GM18873 (cell line): ENCODE measurements around the gene DMBT1.

Source experiments
- ATAC-seq: cut with Tn5 transposase; IDR thresholded peaks from one replicate; pipeline ENCODE4 v1.9.1; 2021; ENCODE audit warnings: mild to moderate bottlenecking, moderate library complexity, moderate number of reproducible peaks; ENCODE audit not compliant: unreplicated experiment, low FRiP score

DMBT1 gene

DNA sequence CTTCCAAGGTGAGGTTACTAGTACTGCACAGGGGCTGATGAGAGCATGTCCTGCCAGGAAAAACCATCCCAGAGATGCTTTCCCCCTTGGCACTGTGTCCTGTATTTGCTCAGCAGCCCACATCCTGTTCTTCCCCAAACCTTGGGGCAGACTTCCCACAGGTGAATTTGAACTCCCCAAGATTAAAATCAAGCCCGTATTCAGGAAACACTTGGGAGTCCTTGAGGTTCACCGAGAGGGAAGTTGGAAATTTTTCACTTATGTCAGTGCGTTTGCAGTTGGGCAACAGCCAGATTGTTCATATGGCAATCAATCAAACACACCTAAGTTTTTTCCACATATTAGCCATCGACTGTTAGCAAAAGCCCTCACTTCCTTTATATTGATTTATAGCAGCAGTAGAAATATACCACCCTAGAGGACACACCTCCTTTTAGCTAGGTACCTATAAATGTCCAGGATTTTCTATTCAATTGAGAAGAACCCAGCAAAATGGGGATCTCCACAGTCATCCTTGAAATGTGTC, at the start of gene DMBT1:
Gene DMBT1 (plus strand): TSS at position 476 of the 526 bp plus-strand sequence. CDS start 17 bp downstream, at position 493.
- no peak for ATAC-seq

DNA sequence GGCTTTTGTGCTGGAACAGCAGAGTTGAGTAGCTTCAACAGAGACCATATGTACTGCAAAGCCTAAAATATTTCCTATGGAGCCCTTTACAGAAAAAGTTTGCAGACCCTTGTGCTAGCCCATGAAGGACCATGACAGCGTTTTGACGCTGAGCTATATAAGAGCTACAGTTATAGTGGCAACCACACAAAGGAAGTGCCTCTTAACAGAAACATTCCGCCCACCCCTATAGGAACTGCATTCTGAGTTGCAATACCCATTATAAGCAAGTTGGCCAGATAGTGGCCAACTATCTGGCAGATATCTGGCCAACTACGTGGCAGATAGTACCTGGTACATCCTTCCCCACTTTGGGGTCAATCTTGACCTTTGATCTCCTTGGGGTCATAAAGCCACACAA, 47.5 kb upstream of the DMBT1 start:
- ATAC-seq: no peak

DNA sequence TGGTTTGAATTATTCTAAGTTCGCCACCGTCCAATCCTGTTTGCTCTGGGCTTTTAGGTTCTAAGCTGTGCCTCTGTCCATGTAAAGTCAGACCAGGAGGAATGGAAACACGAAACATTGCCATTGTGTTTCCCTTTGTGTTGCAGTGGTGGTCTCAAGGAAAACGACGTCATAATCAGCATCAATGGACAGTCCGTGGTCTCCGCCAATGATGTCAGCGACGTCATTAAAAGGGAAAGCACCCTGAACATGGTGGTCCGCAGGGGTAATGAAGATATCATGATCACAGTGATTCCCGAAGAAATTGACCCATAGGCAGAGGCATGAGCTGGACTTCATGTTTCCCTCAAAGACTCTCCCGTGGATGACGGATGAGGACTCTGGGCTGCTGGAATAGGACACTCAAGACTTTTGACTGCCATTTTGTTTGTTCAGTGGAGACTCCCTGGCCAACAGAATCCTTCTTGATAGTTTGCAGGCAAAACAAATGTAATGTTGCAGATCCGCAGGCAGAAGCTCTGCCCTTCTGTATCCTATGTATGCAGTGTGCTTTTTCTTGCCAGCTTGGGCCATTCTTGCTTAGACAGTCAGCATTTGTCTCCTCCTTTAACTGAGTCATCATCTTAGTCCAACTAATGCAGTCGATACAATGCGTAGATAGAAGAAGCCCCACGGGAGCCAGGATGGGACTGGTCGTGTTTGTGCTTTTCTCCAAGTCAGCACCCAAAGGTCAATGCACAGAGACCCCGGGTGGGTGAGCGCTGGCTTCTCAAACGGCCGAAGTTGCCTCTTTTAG, 46.3 kb upstream of the DMBT1 start:
- ATAC-seq: no peak

DNA sequence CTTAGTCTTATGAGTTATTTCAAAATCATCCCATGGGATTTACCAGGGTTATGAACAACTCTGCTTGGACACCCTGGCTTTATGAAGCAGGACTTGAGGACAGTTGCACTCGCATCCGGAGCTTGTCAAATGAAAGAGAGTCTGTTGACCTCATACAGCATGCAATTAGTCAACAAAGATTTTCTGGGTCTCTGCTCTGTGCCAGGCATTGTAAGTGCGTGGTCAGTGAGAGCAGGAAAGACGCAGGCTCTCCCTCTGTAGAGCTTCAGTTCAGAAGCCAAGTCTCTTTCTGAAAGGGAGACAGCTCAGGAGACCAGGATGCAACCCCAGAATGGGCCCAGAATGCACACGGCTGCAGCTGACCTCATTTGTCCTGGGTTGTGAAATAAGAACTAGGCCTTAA, 45.5 kb upstream of the DMBT1 start:
- ATAC-seq: no peak

DNA sequence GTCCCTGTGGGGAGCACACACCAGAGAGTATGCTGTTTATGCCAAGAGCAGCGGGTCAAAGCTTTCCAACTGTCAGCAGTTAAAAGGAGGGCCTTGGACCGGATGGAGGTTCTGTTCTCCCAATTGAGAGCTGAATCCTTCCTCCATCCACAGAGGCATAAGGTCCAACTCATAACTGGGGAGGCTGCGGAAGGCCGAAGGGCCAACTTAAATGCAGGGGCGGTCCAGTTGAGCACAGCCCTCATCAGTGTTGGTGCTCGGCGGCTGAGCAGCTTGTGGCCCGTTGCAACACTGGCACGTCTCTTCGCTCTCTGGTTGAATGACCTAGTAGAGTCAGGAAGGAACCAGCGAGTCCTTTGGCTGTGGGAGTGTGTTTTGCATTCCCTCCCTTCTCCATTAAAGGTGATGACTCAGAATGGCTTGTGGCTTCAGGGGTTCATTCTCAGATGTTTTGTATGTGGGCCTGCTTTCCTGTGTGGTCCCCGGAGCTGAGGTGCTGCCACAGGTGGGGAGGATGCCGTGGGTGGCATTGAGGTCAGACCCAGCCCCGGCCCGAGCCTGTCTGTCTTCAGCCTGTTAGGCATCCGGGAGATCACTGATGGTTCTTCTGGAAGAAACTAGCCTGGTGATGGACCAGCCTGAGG, 44.8 kb upstream of the DMBT1 start:
- no peak for ATAC-seq

DNA sequence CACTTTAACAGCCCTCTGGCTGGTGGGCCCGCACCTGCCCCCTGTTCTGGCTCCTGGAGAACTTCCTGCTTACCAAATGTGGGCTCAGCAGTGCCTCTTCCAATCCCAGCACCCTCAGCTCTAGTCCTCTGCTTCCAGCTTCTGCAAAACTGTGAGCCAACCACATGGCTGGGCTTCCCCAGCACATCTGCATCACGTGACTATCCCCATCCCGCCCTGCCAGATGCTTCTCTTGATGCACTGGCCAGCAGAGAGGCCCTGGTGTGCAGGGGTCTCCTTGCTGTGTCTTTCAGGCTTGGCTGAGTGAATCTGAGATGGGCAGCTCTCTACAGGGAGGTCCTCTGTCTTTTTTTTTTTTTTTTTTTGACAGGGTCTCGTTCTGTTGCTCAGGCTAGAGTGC, 43.8 kb upstream of the DMBT1 start:
- ATAC-seq: no peak

DNA sequence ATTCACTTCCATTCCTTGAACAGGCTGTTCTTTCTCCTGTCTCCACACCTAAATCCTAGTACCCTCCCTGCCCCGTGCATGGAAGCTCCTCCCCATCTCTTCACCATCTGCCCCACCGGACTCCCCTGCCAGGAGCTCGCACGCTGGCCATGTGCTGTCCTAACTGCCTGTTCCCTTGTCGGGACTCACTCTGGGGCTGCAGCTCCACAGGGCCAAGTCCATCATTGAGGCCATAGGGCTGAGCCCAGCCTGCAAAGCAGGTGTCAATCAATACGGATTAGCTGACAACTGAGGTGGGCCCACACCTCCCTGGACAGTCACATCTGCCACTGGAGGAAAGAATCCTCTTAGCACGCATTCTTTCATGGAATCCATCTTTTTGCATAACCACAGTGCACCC, 41.4 kb upstream of the DMBT1 start:
- ATAC-seq: no peak

DNA sequence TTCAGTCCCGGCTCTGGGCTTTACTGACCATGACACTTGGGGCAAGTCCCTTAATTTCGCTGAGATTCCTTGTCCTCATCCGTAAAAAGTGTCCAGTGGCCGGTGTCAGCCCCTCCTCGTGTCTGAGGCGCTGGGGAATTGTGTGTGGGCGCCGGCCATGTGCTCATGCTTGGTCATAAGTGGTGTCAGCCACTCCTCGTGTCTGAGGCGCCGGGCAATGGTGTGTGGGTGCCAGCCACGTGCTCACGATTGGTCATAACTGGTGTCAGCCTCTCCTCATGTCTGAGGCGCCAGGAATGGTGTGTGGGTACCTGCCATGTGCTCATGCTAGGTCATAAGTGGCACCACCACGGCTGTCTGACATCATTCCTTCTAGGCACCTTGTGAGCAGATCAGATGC, 40.7 kb upstream of the DMBT1 start:
- no peak for ATAC-seq

DNA sequence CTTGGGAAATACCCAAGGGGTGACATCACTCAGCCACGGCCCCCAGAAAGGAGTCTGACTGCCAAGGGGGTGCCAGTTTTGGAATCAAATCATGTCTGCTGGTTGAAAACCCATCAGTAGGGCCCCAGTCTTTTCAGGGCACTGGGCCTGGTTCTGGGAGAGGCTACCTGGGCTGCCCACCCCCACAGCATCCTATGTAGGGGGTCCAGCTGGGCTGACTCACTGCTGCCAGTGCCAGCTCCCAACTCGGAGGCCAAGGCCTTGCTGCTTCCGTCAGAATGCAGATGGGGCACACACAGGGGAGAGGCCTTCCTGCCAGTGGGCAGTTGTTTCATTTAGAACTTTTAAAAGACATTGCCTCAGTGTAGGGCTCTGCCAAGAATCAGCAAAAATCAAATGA, 39.5 kb upstream of the DMBT1 start:
- ATAC-seq: no peak

DNA sequence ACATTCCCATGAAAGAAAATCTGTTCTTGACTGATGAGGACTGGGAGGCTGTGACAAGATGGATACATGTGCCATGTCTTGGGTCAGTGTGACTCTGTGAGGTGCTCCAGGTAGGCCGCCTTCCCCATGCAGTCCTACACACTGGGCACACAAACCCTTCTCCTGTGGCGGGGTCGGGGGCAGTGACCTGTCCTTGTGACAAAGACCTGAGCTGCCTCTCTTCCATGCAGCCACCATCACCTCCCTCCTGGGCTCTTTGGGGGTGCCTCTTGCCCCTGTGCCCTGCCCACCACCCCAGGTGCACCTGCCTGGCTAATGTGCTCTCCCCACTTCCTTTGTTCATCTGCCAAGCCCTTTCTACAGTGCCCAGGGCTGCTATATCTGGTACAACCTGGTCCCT, 35.7 kb upstream of the DMBT1 start:
- ATAC-seq: no peak

DNA sequence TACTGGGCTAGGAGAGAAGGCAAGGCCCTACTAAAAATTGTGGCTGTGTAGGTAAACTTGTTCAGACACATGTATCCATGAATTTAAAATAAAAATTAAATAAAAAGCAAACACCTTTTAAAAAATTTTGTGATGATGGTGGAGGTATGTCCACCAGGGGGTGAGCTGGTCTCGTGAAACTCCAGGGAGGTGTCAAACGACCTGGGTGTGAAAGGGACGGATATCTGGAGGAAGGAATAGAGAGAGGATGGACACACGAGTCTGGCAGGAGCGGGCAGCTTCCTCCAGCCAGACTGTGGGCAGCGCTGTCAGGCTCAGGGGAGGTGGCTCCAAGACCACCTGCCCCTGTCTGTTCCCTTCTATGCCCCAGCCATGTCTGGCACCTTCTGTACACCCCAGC, 34.8 kb upstream of the DMBT1 start:
- no peak for ATAC-seq

DNA sequence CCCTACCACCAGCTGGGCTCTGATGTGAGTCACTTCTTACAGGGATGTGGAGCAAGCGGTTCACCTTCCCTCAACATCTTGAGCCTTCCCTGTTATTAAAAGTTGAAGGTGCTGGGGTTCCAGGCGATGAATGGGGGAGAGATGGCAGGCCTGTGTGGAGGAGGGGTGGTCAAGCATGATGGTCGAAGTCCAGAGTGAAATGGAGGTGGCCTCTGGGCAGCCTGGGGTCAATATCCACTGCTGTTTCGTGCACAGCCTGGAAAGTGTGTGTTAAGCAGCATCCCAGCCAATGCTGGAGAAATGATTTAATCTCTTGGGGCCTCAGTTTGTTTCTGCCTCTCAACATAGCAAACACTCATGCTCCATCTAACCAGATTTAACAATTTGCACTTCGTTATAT, 33.7 kb upstream of the DMBT1 start:
- ATAC-seq: no peak

DNA sequence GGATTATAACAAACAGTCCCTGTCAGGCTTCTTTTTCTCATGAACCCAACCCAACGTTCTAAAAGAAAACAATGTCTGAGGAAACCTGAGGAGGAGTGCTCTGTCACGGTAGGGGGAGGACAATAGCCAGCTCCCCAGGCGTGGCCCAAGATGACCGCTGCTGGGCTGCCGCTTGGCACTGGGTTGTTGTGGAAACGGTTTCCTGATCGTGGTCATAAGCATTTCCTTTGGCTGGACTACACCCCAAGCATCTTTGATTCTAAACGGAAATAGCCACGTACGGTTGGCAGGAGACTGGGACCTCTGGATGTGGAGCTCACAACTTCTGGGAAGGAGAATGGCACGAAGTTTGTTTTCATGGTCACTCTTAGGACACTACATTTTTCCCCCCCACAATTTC, 30.4 kb upstream of the DMBT1 start:
- ATAC-seq: no peak

DNA sequence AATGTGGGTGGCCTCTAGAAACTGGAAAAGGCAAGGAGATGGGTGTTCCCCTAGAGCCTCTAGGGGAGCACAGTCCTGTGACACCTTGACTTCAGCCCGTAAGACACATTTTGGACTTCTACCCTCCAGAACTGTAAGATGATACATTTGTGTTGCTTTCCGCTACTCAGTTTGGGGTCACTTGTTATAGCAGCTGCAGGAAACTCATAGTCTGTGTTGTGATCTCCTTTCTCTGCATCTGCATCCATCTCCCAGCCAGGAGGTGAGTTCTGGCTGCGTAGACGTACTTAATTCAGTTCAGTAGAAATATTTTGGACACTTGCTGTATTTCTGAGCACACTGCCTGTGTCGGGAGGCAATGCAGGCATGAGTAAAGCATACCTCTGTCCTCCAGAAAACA, 29.3 kb upstream of the DMBT1 start:
- ATAC-seq: no peak

DNA sequence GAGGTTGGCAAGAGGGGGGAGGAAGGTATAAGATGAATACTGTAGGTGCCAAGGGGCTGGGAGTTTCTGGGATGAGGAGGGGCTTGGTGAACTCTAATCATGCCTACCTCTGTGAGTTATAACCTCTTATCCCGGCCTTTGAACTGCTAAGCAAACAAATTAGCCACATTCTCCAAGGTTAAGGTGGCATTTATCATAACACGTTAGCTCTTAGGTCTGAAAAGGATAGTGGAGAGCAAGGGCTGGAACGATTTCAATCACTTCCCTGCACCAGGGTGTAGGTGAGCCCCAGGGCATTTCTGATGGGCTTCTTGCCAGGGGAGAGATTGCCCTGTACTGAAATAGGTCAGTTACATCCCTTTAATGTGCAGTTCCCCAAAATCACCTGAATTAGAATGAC, 28.6 kb upstream of the DMBT1 start:
- ATAC-seq: no peak

DNA sequence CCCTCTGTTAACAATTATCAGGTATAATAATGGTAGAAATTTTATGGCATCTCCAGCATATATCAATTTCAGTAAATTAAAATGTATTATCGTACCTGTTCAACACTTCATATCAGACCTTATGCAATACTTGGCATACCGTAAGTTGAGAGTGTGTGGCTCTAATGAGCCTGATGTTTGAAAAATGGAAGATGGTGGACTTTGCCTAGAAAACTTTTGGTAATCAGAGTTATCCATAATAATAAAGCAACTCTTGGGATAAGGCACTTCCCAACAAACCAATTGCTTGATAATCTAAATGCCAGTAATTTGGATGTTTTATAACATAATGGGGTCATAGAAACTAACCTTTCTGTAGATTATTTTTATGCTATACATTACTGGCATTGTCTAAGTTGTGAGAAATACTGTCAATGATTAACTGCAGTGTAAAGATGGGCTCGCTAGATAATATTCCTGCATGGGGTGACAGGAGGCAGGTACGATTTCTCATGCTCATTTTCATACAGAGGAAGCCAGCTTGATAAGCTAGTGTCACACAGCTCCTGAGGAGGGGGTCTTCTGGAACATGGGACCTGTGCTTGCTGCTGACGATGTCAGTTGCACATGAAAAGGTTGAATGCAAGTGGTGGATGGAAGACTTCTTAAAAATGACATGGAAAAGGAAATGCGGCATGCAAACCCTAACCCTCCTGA, 27.8 kb upstream of the DMBT1 start:
- no peak for ATAC-seq

DNA sequence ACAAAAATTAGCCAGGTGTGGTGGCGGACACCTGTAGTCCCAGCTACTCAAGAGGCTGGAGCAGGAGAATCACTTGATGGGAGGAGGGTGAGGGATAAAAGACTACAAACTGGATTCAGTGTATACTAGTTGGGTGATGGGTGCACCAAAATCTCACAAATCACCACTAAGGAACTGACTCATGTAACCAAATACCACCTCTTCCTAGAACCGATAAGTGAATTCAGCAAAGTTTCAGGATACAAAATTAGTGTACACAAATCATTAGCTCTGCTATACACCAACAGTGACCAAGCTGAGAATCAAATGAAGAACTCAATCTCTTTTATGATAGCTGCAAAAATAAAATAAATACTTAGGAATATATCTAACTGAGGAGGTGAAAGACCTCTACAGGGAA, 23.0 kb upstream of the DMBT1 start:
- no peak for ATAC-seq

DNA sequence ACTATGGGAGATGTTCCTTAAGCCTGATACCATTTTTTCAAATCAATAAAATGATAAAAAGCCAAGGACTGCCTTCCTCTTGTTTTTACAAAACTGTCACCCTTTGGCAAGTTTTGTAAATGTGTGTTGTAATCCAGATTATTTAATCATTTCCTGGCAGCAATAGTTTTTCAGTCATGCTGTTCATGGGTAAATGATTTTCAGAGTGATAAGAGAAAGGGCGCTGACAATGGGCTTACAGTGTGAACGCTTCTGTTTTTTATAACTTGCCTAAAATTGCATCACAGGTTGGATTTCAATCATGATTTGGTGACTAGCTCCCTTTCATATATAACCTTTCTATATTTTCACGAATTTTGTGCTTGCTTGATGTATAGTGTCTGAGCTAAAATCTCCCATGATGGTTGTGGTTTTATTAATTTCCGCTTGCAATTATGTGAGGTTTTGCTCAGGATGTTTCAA, 19.0 kb upstream of the DMBT1 start:
- ATAC-seq: no peak

DNA sequence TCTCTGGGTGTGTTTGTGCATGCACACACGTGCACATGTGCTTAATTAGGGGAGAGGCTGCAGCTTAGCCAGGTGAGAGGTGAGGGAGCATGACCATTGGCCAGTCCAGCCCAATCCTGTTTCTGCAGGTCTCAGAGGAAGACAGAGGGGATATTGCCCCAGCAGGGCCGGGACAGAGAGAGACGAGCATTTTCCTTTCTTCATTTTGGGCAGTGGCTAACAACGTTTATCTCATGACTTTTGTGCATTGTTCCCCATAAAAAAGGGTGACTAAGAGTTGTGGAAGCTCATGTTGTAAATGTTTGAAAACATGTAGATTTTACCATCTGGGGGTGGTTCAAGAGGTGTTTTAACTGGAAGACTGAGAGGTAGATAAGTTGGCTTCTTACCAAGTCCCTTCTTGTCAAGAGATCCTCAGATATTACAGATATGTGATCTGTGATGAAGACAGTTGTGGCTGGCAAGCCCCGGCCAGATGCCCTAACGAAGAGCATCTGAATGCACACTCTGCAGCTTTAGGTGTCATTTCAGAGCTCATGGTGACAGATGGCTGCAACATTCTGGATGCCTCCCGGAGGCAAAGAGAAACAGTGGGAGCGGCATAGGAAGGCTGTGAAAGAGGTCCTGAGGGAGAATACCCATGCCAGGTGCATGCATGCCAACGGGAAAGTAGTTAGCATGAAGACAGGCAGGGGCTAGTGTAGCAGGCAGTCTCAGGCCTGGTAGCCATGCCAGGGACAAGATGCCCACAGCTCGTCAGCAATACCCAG, 16.7 kb upstream of the DMBT1 start:
- ATAC-seq: no peak

DNA sequence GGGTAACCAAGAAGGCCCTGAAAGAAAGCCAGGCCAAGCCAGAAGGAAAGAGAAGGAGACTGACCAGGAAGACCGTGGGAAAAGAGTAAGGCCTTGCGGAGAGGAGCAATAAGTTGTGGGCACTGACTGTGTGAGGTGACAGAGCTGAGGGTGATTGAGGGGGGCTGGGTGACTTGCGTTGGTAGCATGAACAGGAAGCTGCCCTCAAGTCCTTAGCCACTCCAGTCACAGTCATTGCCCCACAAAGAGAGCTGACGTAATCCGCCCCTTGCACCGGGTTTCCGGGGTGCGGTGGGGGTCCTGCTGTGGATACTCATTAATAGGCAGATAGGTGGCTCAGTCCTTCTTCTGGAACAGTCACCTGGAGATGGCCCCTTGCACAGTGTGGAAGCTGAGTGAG, 16.1 kb upstream of the DMBT1 start:
- ATAC-seq: no peak

DNA sequence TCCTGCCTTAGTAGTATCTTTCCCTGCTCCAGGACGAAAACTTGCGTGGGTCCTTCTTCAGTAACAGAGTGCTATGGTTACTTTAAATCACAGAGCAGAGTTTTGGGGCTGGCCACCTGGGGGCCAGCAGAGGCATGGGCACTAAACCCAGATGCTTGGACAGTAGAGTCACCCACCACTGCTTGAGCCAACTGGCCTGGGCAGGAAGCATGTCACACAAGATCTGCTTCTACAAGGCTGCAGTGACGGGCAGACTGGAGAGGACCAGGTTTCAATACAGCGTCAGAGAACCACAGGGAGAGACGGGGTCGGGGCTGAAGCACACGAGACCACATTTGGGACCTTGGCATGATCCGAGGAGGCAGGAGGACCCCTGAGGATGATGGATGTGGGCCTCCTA, 14.3 kb upstream of the DMBT1 start:
- no peak for ATAC-seq
